Ectodermal cell (in vitro differentiated cells): Measurements from ENCODE around the gene AIP.

ENCODE experiments used
- H3K27ac ChIP-seq: 2 replicates; pipeline ENCODE4 v1.7.0; 2013; ENCODE audit warnings: mild to moderate bottlenecking, low read depth, low read length; ENCODE audit not compliant: insufficient read depth, poor library complexity, severe bottlenecking
- H3K27me3 ChIP-seq: 2 replicates; pipeline ENCODE4 v1.7.0; 2013; ENCODE audit warnings: mild to moderate bottlenecking, low read length; ENCODE audit not compliant: insufficient read depth, control insufficient read depth, poor library complexity, severe bottlenecking
- H3K36me3 ChIP-seq: one replicate; pipeline ENCODE4 v1.7.0; 2013; ENCODE audit warnings: low read length; ENCODE audit not compliant: control insufficient read depth, insufficient read depth
- H3K4me1 ChIP-seq: one replicate; pipeline ENCODE4 v1.7.0; 2013; ENCODE audit warnings: low read length; ENCODE audit not compliant: control insufficient read depth, insufficient read depth
- H3K4me3 ChIP-seq: 2 replicates; pipeline ENCODE4 v1.7.0; 2013; ENCODE audit warnings: low read depth, low read length, control low read depth; ENCODE audit not compliant: insufficient read depth
- H3K9me3 ChIP-seq: 2 replicates; pipeline ENCODE4 v1.7.0; 2013; ENCODE audit warnings: mild to moderate bottlenecking, low read length, moderate library complexity; ENCODE audit not compliant: control insufficient read depth
- WGBS, 2 experiments: methylation state at CpG; one replicate each; pipeline ENCODE4 v1.1.7; 2013; ENCODE audit warnings: missing lambda C conversion rate in 2 of 2; 5-methylcytosine and 5-hydroxymethylcytosine counted together

The AIP gene

DNA sequence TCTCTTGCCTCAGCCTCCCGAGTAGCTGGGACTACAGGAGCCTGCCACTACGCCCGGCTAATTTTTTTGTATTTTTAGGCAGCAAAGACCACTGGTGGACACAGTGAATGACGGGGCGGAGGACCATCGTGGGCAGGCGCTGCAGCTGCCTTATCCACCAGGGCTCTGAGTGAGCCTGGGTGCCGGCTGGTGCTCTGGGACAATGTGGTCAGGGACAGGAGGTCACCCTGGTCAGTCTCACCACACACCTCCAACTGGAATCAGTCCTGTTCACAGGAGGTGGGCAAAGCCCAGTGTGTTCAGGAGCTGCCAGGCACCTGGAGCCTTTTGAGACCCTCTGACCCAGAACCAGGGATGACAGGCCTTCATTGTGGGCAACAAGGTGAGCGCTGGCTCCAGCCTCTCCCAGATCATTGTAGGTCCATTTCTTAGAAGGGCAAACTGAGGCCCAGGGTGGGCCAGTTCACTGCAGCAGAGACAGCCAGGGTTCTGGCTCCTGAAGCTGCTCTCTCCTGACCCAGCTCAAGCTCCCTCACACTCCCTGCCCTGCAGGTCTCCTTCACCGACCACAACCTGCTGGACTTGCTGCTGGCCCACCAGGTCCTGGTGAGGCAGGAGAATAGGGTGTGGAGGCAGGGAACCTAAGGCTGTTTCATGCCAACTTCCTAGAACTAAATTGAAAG, 56.1 kb downstream of the AIP start:
- Histone ChIP-seq H3K4me3 (no peak overlapping the region), H3K27me3 (no peaks in the 10 kb centered on the region), H3K36me3 (no peaks in the 10 kb centered on the region), H3K27ac (no peak overlapping the region), H3K4me1 (no peaks in the 10 kb centered on the region), H3K9me3 (no peaks in the 10 kb centered on the region)
- WGBS, 2 experiments: 92 to 95% methylated on average over 10 of the region's 10 CpGs

DNA sequence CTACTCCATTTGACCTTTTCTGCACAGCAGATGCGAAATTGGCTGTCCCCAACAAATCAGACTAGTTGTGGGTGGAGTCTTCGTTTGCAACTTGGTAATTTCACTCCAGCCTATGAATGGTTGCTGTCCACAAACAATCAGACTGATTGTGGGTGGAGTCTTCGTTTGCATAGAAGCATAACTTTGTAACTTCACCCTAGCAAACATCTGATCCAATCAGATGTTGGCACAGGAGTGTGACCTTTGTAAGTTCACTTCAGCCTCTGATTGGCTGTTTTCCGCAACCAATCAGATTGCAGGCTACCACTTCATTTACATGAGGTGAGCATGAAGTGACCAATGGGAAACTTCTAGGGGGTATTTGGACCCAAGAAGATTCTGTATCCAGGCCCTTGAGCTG, 56.7 kb downstream of the AIP start:
- no peaks in the 10 kb centered on the region for H3K27me3 ChIP-seq
- H3K4me1 ChIP-seq: no peaks in the 10 kb centered on the region
- H3K27ac ChIP-seq: no peak overlapping the region
- H3K9me3 ChIP-seq: no peaks in the 10 kb centered on the region
- no peak overlapping the region for H3K4me3 ChIP-seq
- no peaks in the 10 kb centered on the region for H3K36me3 ChIP-seq
- WGBS, 2 experiments: 92 to 97% methylated on average over 4 of the region's 4 CpGs
